Measurements from ENCODE around the gene SLC2A8. TPM values are rescaled to one million over a fixed set of nuclear protein-coding genes. Genes with fewer than 3 reads are reported as not detected.

SLC2A8 gene
- total RNA-seq, 1 experiment from 2014 or later, result 55.7 TPM

- BruUV-seq (replicated peaks), result TSS peak; percentile 94
- ChIA-PET POLR2A (no interaction called here), CTCF (no interaction called here)
- intact Hi-C loops (cut with micrococcal nuclease; ENCODE audit: unreplicated experiment) (no loop called here), in situ Hi-C loops (cut with HindIII; ENCODE audit: low pct_unique_long_range_greater_than_20kb, low sequenced_read_pairs) (no loop called here)
- Histone ChIP-seq H3K4me3 (ENCODE audit: low read depth in 2 of 2, low read length in 2 of 2) (peak overlapping the region; percentile 90 to 96), H3K4me1 (ENCODE audit: control insufficient read depth, insufficient read depth, low read length) (peaks cover 9% of the 10 kb centered on the region; the same call in 1 of the 2 replicates), H3K36me3 (ENCODE audit: control insufficient read depth, insufficient read depth, low read length) (no peaks in the 10 kb centered on the region; the same call in 1 of the 2 replicates), H3K27ac (ENCODE audit: low read length) (peak overlapping the region; percentile 95), H3K27me3 (ENCODE audit: control insufficient read depth, insufficient read depth, low read length) (no peaks in the 10 kb centered on the region), H3K9me3 (ENCODE audit: control insufficient read depth, insufficient read depth, low read depth, low read length) (no peaks in the 10 kb centered on the region)
- DNase-seq (ENCODE audit: low read depth, low spot score) (no peak), ATAC-seq (peak; percentile 28; the same call in 1 of the 2 replicates)
- no peak for TF ChIP-seq SIN3A (IDR thresholded peaks at IDR 0.05; ENCODE audit: borderline replicate concordance, insufficient read depth, low read depth, low read length)
These were observed 26.5 kb downstream of the SLC2A8 start for GRCh38 chr9:127423476-127423933.

- H3K27me3 ChIP-seq (ENCODE audit: control insufficient read depth, insufficient read depth, low read length), result no peaks in the 10 kb centered on the region
- POLR2A ChIA-PET, result interaction anchor here (0.5 kb wide), 1 partner anchor 181 kb away, joined by 3 read pairs; no protein-coding TSS in a partner anchor
- TF ChIP-seq TCF7L2 (IDR thresholded peaks at IDR 0.05; ENCODE audit: low read depth, low read length), result no peak
- TF ChIP-seq REST (IDR thresholded peaks at IDR 0.05; ENCODE audit: insufficient read depth in 1 of 2, low read depth in 2 of 2, low read length in 1 of 2), result peak; percentile 60 to 78
- no peak; the same call in 1 of the 2 replicates for TF ChIP-seq SIN3A (IDR thresholded peaks at IDR 0.05; ENCODE audit: borderline replicate concordance, insufficient read depth, low read depth, low read length)
- TF ChIP-seq POLR2AphosphoS5 (IDR thresholded peaks at IDR 0.05; ENCODE audit: low read depth, low read length), result peak; percentile 57
- no peak for TF ChIP-seq CTCF (IDR thresholded peaks at IDR 0.05)
- H3K36me3 ChIP-seq (ENCODE audit: control insufficient read depth, insufficient read depth, low read length), result no peaks in the 10 kb centered on the region; the same call in 1 of the 2 replicates
- peaks cover 9% of the 10 kb centered on the region; the same call in 1 of the 2 replicates for H3K4me1 ChIP-seq (ENCODE audit: control insufficient read depth, insufficient read depth, low read length)
- ATAC-seq, result peak; percentile 95
- intact Hi-C loops (cut with micrococcal nuclease; ENCODE audit: unreplicated experiment), result no loop called here
- H3K9me3 ChIP-seq (ENCODE audit: control insufficient read depth, insufficient read depth, low read depth, low read length), result no peaks in the 10 kb centered on the region
- peak within 1 kb of the TSS; percentile 95 for H3K27ac ChIP-seq (ENCODE audit: low read length)
- DNase-seq (ENCODE audit: low read depth, low spot score), result peak; percentile 62
- in situ Hi-C loops (cut with HindIII; ENCODE audit: low pct_unique_long_range_greater_than_20kb, low sequenced_read_pairs), result no loop called here
- CTCF ChIA-PET, result no interaction called here
- H3K4me3 ChIP-seq (ENCODE audit: low read depth in 2 of 2, low read length in 2 of 2), result peak within 1 kb of the TSS; percentile 90 to 96
- no TSS peak for BruUV-seq (replicated peaks)
These were observed 27.1 kb downstream of the SLC2A8 start, which contains the start of gene ZNF79 for GRCh38 chr9:127423934-127424675. TSS of gene ZNF79 (plus strand) at chr9:127424382. CDS start at chr9:127424788, 406 bp downstream.

- BruUV-seq (replicated peaks), result TSS peak; percentile 74
These were observed 27.7 kb downstream of the SLC2A8 start for GRCh38 chr9:127424676-127424999.

More at GRCh38 chr9:127424676-127424999, 27.7 kb downstream of the SLC2A8 start:
- ChIA-PET CTCF (no interaction called here), POLR2A (interaction anchor here (0.5 kb wide), 1 partner anchor 182 kb away, joined by 3 read pairs; no protein-coding TSS in a partner anchor)
- DNase-seq (ENCODE audit: low read depth, low spot score) (no peak), ATAC-seq (peak; percentile 17)
- no peak for TF ChIP-seq SIN3A (IDR thresholded peaks at IDR 0.05; ENCODE audit: borderline replicate concordance, insufficient read depth, low read depth, low read length)
- peak in 1 of 2 experiments; percentile 14; a peak in 1 of 4 replicates for TF ChIP-seq REST (IDR thresholded peaks at IDR 0.05; ENCODE audit: insufficient read depth in 1 of 2, low read depth in 2 of 2, low read length in 1 of 2)
- no peaks in the 10 kb centered on the region; the same call in 1 of the 2 replicates for H3K36me3 ChIP-seq (ENCODE audit: control insufficient read depth, insufficient read depth, low read length)
- no peaks in the 10 kb centered on the region for H3K27me3 ChIP-seq (ENCODE audit: control insufficient read depth, insufficient read depth, low read length)
- in situ Hi-C loops (cut with HindIII; ENCODE audit: low pct_unique_long_range_greater_than_20kb, low sequenced_read_pairs), result no loop called here
- peak overlapping the region; percentile 95 for H3K27ac ChIP-seq (ENCODE audit: low read length)
- peak overlapping the region; percentile 90 to 96 for H3K4me3 ChIP-seq (ENCODE audit: low read depth in 2 of 2, low read length in 2 of 2)
- no peaks in the 10 kb centered on the region for H3K9me3 ChIP-seq (ENCODE audit: control insufficient read depth, insufficient read depth, low read depth, low read length)
- H3K4me1 ChIP-seq (ENCODE audit: control insufficient read depth, insufficient read depth, low read length), result peaks cover 9% of the 10 kb centered on the region; the same call in 1 of the 2 replicates
- intact Hi-C loops (cut with micrococcal nuclease; ENCODE audit: unreplicated experiment), result no loop called here

Data from Panc1 (cell line).